Left lobe of liver (tissue), 1 donor: ENCODE results near the gene KHDC1. TPM values are rescaled to one million over a fixed set of nuclear protein-coding genes. Genes with fewer than 3 reads are reported as not detected.

Experiments
- total RNA-seq: library from RNA; stranded (reverse); gene quantifications from one replicate; pipeline ENCODE4 v1.2.1, GENCODE V29; 2021
- donor health status: DM: no; HTN: yes; CAD: no.

KHDC1 gene
- total RNA-seq, 1 donor from 2014 or later: not detected

Other genes with a start within 250 kb of the KHDC1 start
- gene KHDC1L, start 37.7 kb downstream of the KHDC1 start, total RNA-seq: not detected
- not detected for gene DPPA5, start 91.1 kb upstream of the KHDC1 start, total RNA-seq
- not detected for gene KHDC3L, start 99.5 kb upstream of the KHDC1 start, total RNA-seq
- gene OOEP, start 106.7 kb upstream of the KHDC1 start, total RNA-seq: 0.18 TPM
- 0.28 TPM for gene DDX43, start 131.6 kb upstream of the KHDC1 start, total RNA-seq
- gene CGAS, start 189.1 kb upstream of the KHDC1 start, total RNA-seq: 0.35 TPM
- gene MTO1, start 198.5 kb upstream of the KHDC1 start, total RNA-seq: 30.4 TPM